RWPE2 (cell line): ENCODE data around the gene ATP10B.

Experiments
- ATAC-seq: fragments of 200-7000 bp; cut with Tn5 transposase; 3 replicates; pipeline ENCODE4 v1.9.1; 2021; ENCODE audit warnings: low read depth
- DNase-seq: peaks from one replicate; pipeline ENCODE4 v3.0.0-alpha.2; 2020; ENCODE audit warnings: low spot score
- H3K27ac ChIP-seq: fragments of 450-650 bp; 2 replicates; pipeline ENCODE4 v1.5.1; 2017; ENCODE audit warnings: mild to moderate bottlenecking; ENCODE audit not compliant: poor library complexity, severe bottlenecking
- H3K27me3 ChIP-seq: fragments of 250-450 bp; sonication (Bioruptor Pico); 2 replicates; pipeline ENCODE4 v1.5.1; 2021; ENCODE audit warnings: mild to moderate bottlenecking, moderate library complexity; ENCODE audit not compliant: insufficient read depth, poor library complexity, severe bottlenecking
- H3K36me3 ChIP-seq: fragments of 250-450 bp; sonication (Bioruptor Pico); 2 replicates; pipeline ENCODE4 v1.5.1; 2020; ENCODE audit warnings: low read depth, mild to moderate bottlenecking, moderate library complexity
- H3K4me1 ChIP-seq: fragments of 250-450 bp; sonication (Bioruptor Pico); 2 replicates; pipeline ENCODE4 v1.5.1; 2021; ENCODE audit warnings: mild to moderate bottlenecking, moderate library complexity; ENCODE audit not compliant: insufficient read depth, poor library complexity, severe bottlenecking
- H3K4me3 ChIP-seq: fragments of 250-450 bp; sonication (Bioruptor Pico); 2 replicates; pipeline ENCODE4 v1.5.1; 2021; ENCODE audit warnings: mild to moderate bottlenecking, moderate library complexity; ENCODE audit not compliant: severe bottlenecking
- H3K9me3 ChIP-seq: fragments of 250-450 bp; sonication (Bioruptor Pico); 2 replicates; pipeline ENCODE4 v1.5.1; 2021; ENCODE audit warnings: mild to moderate bottlenecking, moderate library complexity; ENCODE audit not compliant: severe bottlenecking
- TF ChIP-seq, protein P1 (sequence below): fragments of 450-650 bp; IDR thresholded peaks from one replicate; pipeline ENCODE4 v1.5.1; 2017; ENCODE audit warnings: mild to moderate bottlenecking, moderate library complexity; ENCODE audit not compliant: poor library complexity, severe bottlenecking

ATP10B gene

DNA sequence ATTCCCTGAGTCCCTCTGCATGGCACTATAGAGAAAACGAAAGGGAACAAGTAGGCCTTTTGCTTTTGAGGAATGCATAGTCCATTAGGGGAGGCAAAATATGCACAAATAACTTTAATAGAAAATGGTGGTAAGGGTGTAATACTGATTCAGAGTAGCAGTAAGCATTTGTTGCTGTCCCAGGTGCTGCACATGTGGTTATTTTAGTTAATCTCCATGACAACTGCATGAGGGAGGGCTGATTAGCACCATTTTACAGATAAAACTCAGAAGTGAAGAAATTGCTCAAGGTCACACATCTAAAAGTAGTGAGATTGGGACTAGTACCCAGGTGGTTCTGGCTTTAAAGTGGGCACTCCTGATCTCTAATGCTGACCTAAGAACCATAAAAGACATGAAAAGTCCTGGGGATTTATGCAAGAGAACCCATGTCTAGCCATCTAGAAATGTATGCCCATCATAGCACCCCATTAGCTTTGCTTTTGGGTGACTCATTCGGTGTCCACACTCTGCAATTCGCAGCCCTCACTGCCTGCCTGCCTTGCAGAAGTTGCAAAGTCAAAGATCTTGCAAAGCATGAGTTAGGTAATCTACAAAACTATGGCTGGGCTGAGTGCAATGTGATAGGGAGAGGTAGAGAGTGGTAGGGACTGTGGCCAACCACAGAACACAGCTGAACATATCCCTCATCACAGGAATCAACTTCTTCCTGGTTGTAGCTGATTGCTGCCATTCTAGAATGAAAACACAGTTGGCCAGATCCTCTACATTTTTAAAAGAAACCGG, 235.1 kb downstream of the ATP10B start:
- no peaks in the 10 kb centered on the region for H3K36me3 ChIP-seq
- H3K9me3 ChIP-seq: no peaks in the 10 kb centered on the region
- ATAC-seq (no peak), DNase-seq (no peak)
- H3K4me1 ChIP-seq: no peaks in the 10 kb centered on the region
- no peak overlapping the region for H3K4me3 ChIP-seq
- H3K27me3 ChIP-seq: no peaks in the 10 kb centered on the region
- H3K27ac ChIP-seq: no peak overlapping the region
- TF ChIP-seq, protein P1, sequence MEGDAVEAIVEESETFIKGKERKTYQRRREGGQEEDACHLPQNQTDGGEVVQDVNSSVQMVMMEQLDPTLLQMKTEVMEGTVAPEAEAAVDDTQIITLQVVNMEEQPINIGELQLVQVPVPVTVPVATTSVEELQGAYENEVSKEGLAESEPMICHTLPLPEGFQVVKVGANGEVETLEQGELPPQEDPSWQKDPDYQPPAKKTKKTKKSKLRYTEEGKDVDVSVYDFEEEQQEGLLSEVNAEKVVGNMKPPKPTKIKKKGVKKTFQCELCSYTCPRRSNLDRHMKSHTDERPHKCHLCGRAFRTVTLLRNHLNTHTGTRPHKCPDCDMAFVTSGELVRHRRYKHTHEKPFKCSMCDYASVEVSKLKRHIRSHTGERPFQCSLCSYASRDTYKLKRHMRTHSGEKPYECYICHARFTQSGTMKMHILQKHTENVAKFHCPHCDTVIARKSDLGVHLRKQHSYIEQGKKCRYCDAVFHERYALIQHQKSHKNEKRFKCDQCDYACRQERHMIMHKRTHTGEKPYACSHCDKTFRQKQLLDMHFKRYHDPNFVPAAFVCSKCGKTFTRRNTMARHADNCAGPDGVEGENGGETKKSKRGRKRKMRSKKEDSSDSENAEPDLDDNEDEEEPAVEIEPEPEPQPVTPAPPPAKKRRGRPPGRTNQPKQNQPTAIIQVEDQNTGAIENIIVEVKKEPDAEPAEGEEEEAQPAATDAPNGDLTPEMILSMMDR: no peak

DNA sequence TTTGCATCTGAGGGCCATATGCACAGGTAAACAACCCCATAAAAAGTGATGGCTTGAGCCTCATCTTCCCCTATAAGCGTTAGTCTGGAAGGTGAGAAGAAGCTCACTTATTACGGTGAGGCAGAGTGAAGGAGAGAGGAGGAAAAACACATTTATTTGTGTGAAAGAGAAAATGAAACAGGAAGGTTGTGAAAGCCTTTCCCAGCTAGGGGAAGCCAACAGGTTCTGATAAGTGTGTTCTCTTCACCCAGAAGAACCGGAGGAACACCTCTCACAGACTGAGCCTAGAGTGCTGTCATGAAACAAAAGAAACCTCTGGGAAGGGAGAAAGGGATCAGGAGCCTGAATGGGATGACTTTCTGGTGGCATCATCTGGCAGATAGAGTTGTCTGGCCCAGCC, 237.9 kb downstream of the ATP10B start:
- ATAC-seq: no peak
- no peak overlapping the region for H3K4me3 ChIP-seq
- H3K4me1 ChIP-seq: no peaks in the 10 kb centered on the region
- H3K36me3 ChIP-seq: no peaks in the 10 kb centered on the region
- TF ChIP-seq, protein P1: no peak
- no peaks in the 10 kb centered on the region for H3K9me3 ChIP-seq
- H3K27ac ChIP-seq: no peak overlapping the region
- DNase-seq: no peak
- H3K27me3 ChIP-seq: no peaks in the 10 kb centered on the region

DNA sequence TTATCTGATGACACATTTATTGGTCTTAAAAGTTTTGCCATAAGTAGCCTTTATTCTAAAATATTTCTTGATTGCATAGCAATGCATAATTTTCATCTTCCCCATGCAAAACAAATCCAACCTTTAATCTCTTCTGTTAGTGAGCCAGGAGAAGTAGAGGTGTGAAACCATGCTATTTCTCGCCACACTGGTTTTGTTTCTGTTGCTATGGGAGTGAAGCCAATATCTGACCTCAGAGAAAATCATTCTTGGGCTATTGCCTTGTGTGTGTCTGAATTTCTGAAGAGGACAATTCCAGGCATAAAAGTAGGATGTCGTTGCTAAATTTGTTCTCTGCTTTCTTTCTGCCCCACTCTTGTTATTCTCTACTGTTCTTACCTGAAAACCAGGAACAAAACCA, 246.7 kb downstream of the ATP10B start:
- Histone ChIP-seq H3K27ac (no peak overlapping the region), H3K36me3 (no peaks in the 10 kb centered on the region), H3K4me3 (no peak overlapping the region), H3K4me1 (no peaks in the 10 kb centered on the region), H3K27me3 (no peaks in the 10 kb centered on the region), H3K9me3 (no peaks in the 10 kb centered on the region)
- DNase-seq: no peak
- ATAC-seq: no peak
- TF ChIP-seq, protein P1: no peak

DNA sequence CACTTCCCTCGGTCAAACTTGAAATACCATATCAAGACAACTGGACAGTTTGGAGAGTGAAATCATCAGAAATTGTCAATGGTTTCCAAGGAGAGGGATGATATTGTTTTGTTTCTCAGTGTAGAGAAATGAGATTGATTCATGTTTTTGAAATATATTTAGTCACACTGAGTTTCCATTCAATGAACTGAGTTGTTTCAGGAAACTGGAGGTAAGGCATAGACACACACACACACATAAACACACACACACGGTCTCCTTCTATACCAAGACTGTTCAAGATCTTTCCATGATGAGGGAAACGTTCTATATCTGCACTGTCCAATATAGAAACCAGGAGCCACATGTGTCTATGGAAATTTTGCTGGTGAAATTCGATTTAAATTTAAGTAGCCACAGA, 247.5 kb downstream of the ATP10B start:
- no peak for ATAC-seq

DNA sequence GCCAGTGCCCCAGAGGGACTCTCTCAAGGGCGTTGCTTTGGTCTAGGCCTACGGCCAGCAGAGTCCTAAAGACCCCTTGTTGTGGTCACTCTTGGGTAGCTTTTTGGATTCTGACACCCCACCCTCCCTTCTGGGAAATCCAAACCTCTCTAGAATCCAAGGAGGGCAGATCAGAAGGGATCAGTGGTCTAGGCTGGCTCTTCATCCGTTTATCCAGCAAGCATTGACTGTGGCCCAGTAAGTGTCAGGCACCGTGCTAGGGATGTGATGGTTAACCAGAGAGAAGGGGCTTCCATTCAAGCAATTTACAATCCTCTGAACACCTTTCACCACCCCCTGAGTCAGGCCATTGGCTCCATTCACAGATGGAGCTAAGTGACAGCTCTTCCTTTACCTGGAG, 249.3 kb downstream of the ATP10B start:
- no peaks in the 10 kb centered on the region for H3K36me3 ChIP-seq
- H3K4me3 ChIP-seq: no peak overlapping the region
- no peak overlapping the region for H3K27ac ChIP-seq
- TF ChIP-seq, protein P1: no peak
- DNase-seq (no peak), ATAC-seq (no peak)
- no peaks in the 10 kb centered on the region for H3K4me1 ChIP-seq
- no peaks in the 10 kb centered on the region for H3K27me3 ChIP-seq
- H3K9me3 ChIP-seq: no peaks in the 10 kb centered on the region

More for the DNA sequence above, 247.5 kb downstream of the ATP10B start:
- no peaks in the 10 kb centered on the region for H3K4me1 ChIP-seq
- no peaks in the 10 kb centered on the region for H3K36me3 ChIP-seq
- no peaks in the 10 kb centered on the region for H3K27me3 ChIP-seq
- no peak overlapping the region for H3K27ac ChIP-seq
- no peak for DNase-seq
- TF ChIP-seq, protein P1: no peak
- H3K9me3 ChIP-seq: no peaks in the 10 kb centered on the region
- H3K4me3 ChIP-seq: no peak overlapping the region
